H1 (cell line): Measurements from ENCODE around the gene OTUD5. TPM values are rescaled to one million over a fixed set of nuclear protein-coding genes. Genes with fewer than 3 reads are reported as not detected.

ENCODE experiments used
- CTCF ChIA-PET: fragments of 300-600 bp; sonication (Branson Sonifier 250); formaldehyde crosslinking; loops from one replicate; lab custom pipeline; 2021; ENCODE audit not compliant: partially characterized antibody; lab: Charles Lee
- POLR2A ChIA-PET: fragments of 300-600 bp; sonication (Branson Sonifier 250); formaldehyde crosslinking; loops from one replicate; lab custom pipeline; 2021; ENCODE audit warnings: inconsistent platforms; ENCODE audit not compliant: partially characterized antibody; lab: Charles Lee
- DNase-seq, 2 experiments: peaks; one replicate each; pipeline versions ENCODE4 v3.0.0 to v3.0.0-alpha.2; 2010 to 2022; ENCODE audit warnings: low spot score in 2 of 2, low read depth in 1 of 2, mixed read lengths in 1 of 2
- FAIRE-seq: peaks from 2 replicates; lab custom pipeline; 2011; peaks lifted over from hg19 to GRCh38; lab: Jason Lieb, UNC
- H2AFZ ChIP-seq: 2 replicates; pipeline ENCODE4 v1.8.1; 2012; ENCODE audit warnings: low read length, inconsistent platforms
- H2AK5ac ChIP-seq: 2 replicates; pipeline ENCODE4 v1.6.1; 2013; ENCODE audit warnings: low read depth, low read length
- H2BK120ac ChIP-seq: replicated peaks from 2 replicates; pipeline ENCODE3; 2013; ENCODE audit warnings: low read depth, low read length, inconsistent platforms
- H2BK12ac ChIP-seq: 2 replicates; pipeline ENCODE4 v1.6.1; 2013; ENCODE audit warnings: low read depth, low read length
- H2BK15ac ChIP-seq: 2 replicates; pipeline ENCODE4 v1.6.1; 2013; ENCODE audit warnings: low read length
- H2BK20ac ChIP-seq: 2 replicates; pipeline ENCODE4 v1.6.1; 2013; ENCODE audit warnings: low read length
- H2BK5ac ChIP-seq: 2 replicates; pipeline ENCODE4 v1.6.1; 2013; ENCODE audit warnings: low read depth, low read length
- H3K14ac ChIP-seq: 2 replicates; pipeline ENCODE4 v1.6.1; 2013; ENCODE audit warnings: inconsistent platforms; ENCODE audit not compliant: insufficient read length
- H3K18ac ChIP-seq: 2 replicates; pipeline ENCODE4 v1.6.1; 2013; ENCODE audit warnings: low read length; ENCODE audit errors: extremely low read depth
- H3K23ac ChIP-seq: 2 replicates; pipeline ENCODE4 v1.6.1; 2013; ENCODE audit warnings: inconsistent platforms; ENCODE audit not compliant: insufficient read length
- H3K23me2 ChIP-seq: 2 replicates; pipeline ENCODE4 v1.6.1; 2013; ENCODE audit warnings: low read depth, low read length
- H3K27ac ChIP-seq: 2 replicates; pipeline ENCODE4 v1.6.1; 2011; ENCODE audit warnings: low read depth, low read length, inconsistent platforms
- H3K27me3 ChIP-seq, 4 experiments: replicated peaks in 1 of 4; 1 replicate in 1 of 4; 2 replicates in 3 of 4; pipeline versions ENCODE4 v1.6.1 to v1.8.1; 2011 to 2013; ENCODE audit warnings: low read length in 3 of 4, mild to moderate bottlenecking in 3 of 4, inconsistent platforms in 2 of 4, mixed read lengths in 2 of 4, moderate library complexity in 1 of 4; ENCODE audit not compliant: control insufficient read depth in 3 of 4, insufficient read depth in 3 of 4; ENCODE audit errors: extremely low read depth in 1 of 4
- H3K36me3 ChIP-seq, 4 experiments: 2 replicates each; pipeline versions ENCODE4 v1.6.1 to v1.8.1; 2011 to 2013; ENCODE audit warnings: mild to moderate bottlenecking in 4 of 4, low read length in 3 of 4, moderate library complexity in 2 of 4, control low read depth in 1 of 4, inconsistent platforms in 1 of 4; ENCODE audit not compliant: insufficient read depth in 4 of 4, control insufficient read depth in 2 of 4
- H3K4ac ChIP-seq: replicated peaks from 2 replicates; pipeline ENCODE3; 2013; ENCODE audit warnings: low read length, low read depth, mixed read lengths, inconsistent platforms; ENCODE audit not compliant: insufficient read length
- H3K4me1 ChIP-seq, 4 experiments: replicated peaks in 1 of 4; 1 replicate in 1 of 4; 2 replicates in 3 of 4; pipeline versions ENCODE4 v1.6.1 to v1.8.1; 2011 to 2013; ENCODE audit warnings: low read length in 3 of 4, inconsistent platforms in 2 of 4, mixed read lengths in 1 of 4; ENCODE audit not compliant: insufficient read depth in 4 of 4, control insufficient read depth in 3 of 4
- H3K4me2 ChIP-seq, 2 experiments: 2 replicates each; pipeline versions ENCODE4 v1.6.1 to v1.8.1; 2011 to 2013; ENCODE audit warnings: low read depth in 2 of 2, low read length in 2 of 2, control low read depth in 1 of 2, inconsistent platforms in 1 of 2, mild to moderate bottlenecking in 1 of 2; ENCODE audit not compliant: insufficient read depth in 1 of 2
- H3K4me3 ChIP-seq, 4 experiments: fragments of 200-600, 300-600 bp in 1 of 4; sonication (generic), shearing (Covaris generic), sonication (Bioruptor Twin) in 1 of 4; 2 replicates each; pipeline versions ENCODE4 v1.5.1 to v1.8.1; 2011 to 2016; ENCODE audit warnings: low read length in 4 of 4, low read depth in 3 of 4, control low read depth in 2 of 4, inconsistent platforms in 2 of 4, mild to moderate bottlenecking in 2 of 4, mixed read lengths in 1 of 4, moderate library complexity in 1 of 4; ENCODE audit not compliant: insufficient read depth in 2 of 4; ENCODE audit errors: extremely low read depth in 1 of 4
- H3K56ac ChIP-seq: replicated peaks from 2 replicates; pipeline ENCODE3; 2013; ENCODE audit warnings: low read depth, mild to moderate bottlenecking, mixed read lengths, low read length, inconsistent platforms; ENCODE audit not compliant: insufficient read length
- H3K79me1 ChIP-seq: 2 replicates; pipeline ENCODE4 v1.6.1; 2013; ENCODE audit warnings: low read depth, low read length, control low read depth
- H3K79me2 ChIP-seq, 2 experiments: 2 replicates each; pipeline versions ENCODE4 v1.6.1 to v1.8.1; 2012 to 2013; ENCODE audit warnings: low read length in 2 of 2, mild to moderate bottlenecking in 2 of 2, inconsistent platforms in 1 of 2; ENCODE audit not compliant: insufficient read depth in 2 of 2, control insufficient read depth in 1 of 2
- H3K9ac ChIP-seq, 4 experiments: replicated peaks in 1 of 4; 1 replicate in 1 of 4; 2 replicates in 3 of 4; pipeline versions ENCODE4 v1.6.1 to v1.8.1; 2011 to 2013; ENCODE audit warnings: low read depth in 3 of 4, low read length in 3 of 4, control low read depth in 2 of 4, mild to moderate bottlenecking in 2 of 4, moderate library complexity in 2 of 4, inconsistent platforms in 1 of 4; ENCODE audit errors: extremely low read depth in 1 of 4
- H3K9me3 ChIP-seq, 2 experiments: 2 replicates each; pipeline versions ENCODE4 v1.6.1 to v1.8.1; 2012 to 2013; ENCODE audit warnings: mild to moderate bottlenecking in 2 of 2, moderate library complexity in 2 of 2, control low read depth in 1 of 2, inconsistent platforms in 1 of 2, low read depth in 1 of 2, low read length in 1 of 2, mixed read lengths in 1 of 2; ENCODE audit not compliant: insufficient read depth in 2 of 2
- H4K20me1 ChIP-seq, 2 experiments: replicated peaks in 1 of 2; 2 replicates each; pipeline versions ENCODE3 to v1.8.1; 2011 to 2013; ENCODE audit warnings: inconsistent platforms in 2 of 2, low read length in 2 of 2, mild to moderate bottlenecking in 1 of 2; ENCODE audit not compliant: insufficient read depth in 2 of 2, control insufficient read depth in 1 of 2
- H4K5ac ChIP-seq: 2 replicates; pipeline ENCODE4 v1.6.1; 2013; ENCODE audit warnings: low read length, low read depth, mixed read lengths, inconsistent platforms; ENCODE audit not compliant: insufficient read length
- H4K8ac ChIP-seq: 2 replicates; pipeline ENCODE4 v1.8.0; 2013; ENCODE audit warnings: mild to moderate bottlenecking, moderate library complexity, low read length, inconsistent platforms; ENCODE audit not compliant: insufficient read depth; ENCODE audit errors: extremely low read depth
- H4K91ac ChIP-seq: replicated peaks from 2 replicates; pipeline ENCODE3; 2013; ENCODE audit warnings: low read length, mixed read lengths, inconsistent platforms; ENCODE audit not compliant: insufficient read length
- CHD1 ChIP-seq: IDR thresholded peaks from 2 replicates; pipeline ENCODE4 v1.6.1; 2012; ENCODE audit warnings: low read depth, low read length, improper control_type of control experiment
- CTBP2 ChIP-seq: IDR thresholded peaks from 2 replicates; pipeline ENCODE4 v1.7.0; 2011; ENCODE audit warnings: borderline replicate concordance, mild to moderate bottlenecking, moderate library complexity, mixed read lengths, low read length; ENCODE audit not compliant: insufficient read depth, insufficient read length
- EZH2 ChIP-seq: fragments of 200-600 bp; sonication (generic); IDR thresholded peaks from 2 replicates; pipeline ENCODE4 v1.7.1; 2012; ENCODE audit warnings: low read depth, mild to moderate bottlenecking, moderate library complexity, low read length, inconsistent platforms; ENCODE audit not compliant: severe bottlenecking
- HDAC2 ChIP-seq, 2 experiments: fragments of 300-600 bp in 1 of 2; sonication (generic) in 1 of 2; IDR thresholded peaks; 2 replicates each; pipeline ENCODE4 v1.6.1; 2011 to 2012; ENCODE audit warnings: low read depth in 2 of 2, low read length in 2 of 2, mild to moderate bottlenecking in 2 of 2, moderate library complexity in 2 of 2, borderline replicate concordance in 1 of 2, inconsistent platforms in 1 of 2
- JUN ChIP-seq: IDR thresholded peaks from 2 replicates; pipeline ENCODE4 v1.6.1; 2011; ENCODE audit warnings: low read depth, mild to moderate bottlenecking, improper control_type of control experiment, low read length
- KDM4A ChIP-seq: IDR thresholded peaks from one replicate; pipeline ENCODE4 v1.7.1; 2012; ENCODE audit warnings: low read depth, mild to moderate bottlenecking, moderate library complexity, low read length, inconsistent platforms; ENCODE audit not compliant: severe bottlenecking
- NRF1 ChIP-seq: IDR thresholded peaks from 2 replicates; pipeline ENCODE4 v1.6.1; 2011; ENCODE audit warnings: mild to moderate bottlenecking, low read depth, low read length, improper control_type of control experiment
- POLR2AphosphoS5 ChIP-seq: IDR thresholded peaks from 2 replicates; pipeline ENCODE4 v1.6.1; 2011; ENCODE audit warnings: low read depth, low read length
- TAF7 ChIP-seq: optimal IDR thresholded peaks from 2 replicates; pipeline ENCODE3; 2011; ENCODE audit warnings: low read depth, mild to moderate bottlenecking, inconsistent platforms, low read length, moderate library complexity, borderline replicate concordance
- ZNF274 ChIP-seq: IDR thresholded peaks from 2 replicates; pipeline ENCODE4 v1.7.0; 2012; ENCODE audit warnings: low read length, borderline replicate concordance; ENCODE audit errors: extremely low read depth
- WGBS, 2 experiments: shearing (Covaris generic) in 1 of 2; methylation state at CpG; one replicate each; pipeline versions ENCODE4 v1.1.6 to v1.1.7; 2013 to 2015; ENCODE audit warnings: low lambda C conversion rate in 2 of 2, mixed read lengths in 2 of 2, inconsistent platforms in 1 of 2, low coverage in 1 of 2, missing lambda C conversion rate in 1 of 2; ENCODE audit not compliant: insufficient replicate concordance in 2 of 2, insufficient coverage in 1 of 2, insufficient read length in 1 of 2; ENCODE audit errors: extremely low coverage in 1 of 2, missing lambda C conversion rate in 1 of 2; 5-methylcytosine and 5-hydroxymethylcytosine counted together
- polyA plus RNA-seq, 7 experiments: library from polyadenylated mRNA; depleted of rRNA in 3 of 7; stranded (reverse) in 5 of 7; unstranded in 2 of 7; fragments of >200 nt in 5 of 7; fragments of 200-250 nt in 2 of 7; gene quantifications; 1 replicate in 5 of 7; 2 replicates in 1 of 7; 4 replicates in 1 of 7; pipeline versions ENCODE4 v1.2.1 to v1.2.3, GENCODE V29; 2011 to 2013; ENCODE audit warnings: missing spikeins in 2 of 7, mixed read lengths in 2 of 7
- total RNA-seq: library from RNA; stranded (reverse); fragmentation: NEBNext Ultra II Directional; extraction: Animal tissue kit (Norgen Biotek cat#: 25700); gene quantifications from 2 replicates; pipeline ENCODE4 v1.2.1, GENCODE V29; 2021

OTUD5 gene
- total and polyA plus RNA-seq, 2 of the 8 experiments (the other 6 are each of a cell fraction or from before 2014, with no cell fraction given) = 46.3 to 53.5 TPM

GRCh38 chrX:48893556-48894348 is 63.7 kb downstream of the OTUD5 start:
- Histone ChIP-seq H3K4me3 (no peak overlapping the region), H3K4me2 (no peak overlapping the region), H3K36me3 (peaks cover 0 to 7% (median 3%) of the 10 kb centered on the region in 4 experiments; a peak in 2 of 8 replicates), H2BK5ac (no peak overlapping the region), H4K20me1 (peaks cover 7 to 8% of the 10 kb centered on the region in 2 experiments), H2BK12ac (no peak overlapping the region), H3K14ac (no peak overlapping the region), H4K5ac (no peak overlapping the region), H2BK15ac (no peak overlapping the region), H3K18ac (no peak overlapping the region), H3K27me3 (no peaks in the 10 kb centered on the region), H2AK5ac (no peak overlapping the region), H4K8ac (no peak overlapping the region), H3K79me2 (peaks cover 0 to 14% of the 10 kb centered on the region in 2 experiments; a peak in 2 of 4 replicates), H3K27ac (no peak overlapping the region), H3K4ac (no peak overlapping the region), H3K4me1 (peaks cover 0 to 4% (median 2%) of the 10 kb centered on the region in 4 experiments; a peak in 2 of 7 replicates), H2BK20ac (no peak overlapping the region), H3K23ac (no peak overlapping the region), H3K9ac (no peak overlapping the region), H3K23me2 (peaks cover 10% of the 10 kb centered on the region), H3K56ac (no peak overlapping the region), H2BK120ac (no peak overlapping the region), H3K9me3 (no peaks in the 10 kb centered on the region), H2AFZ (no peak overlapping the region), H4K91ac (no peak overlapping the region), H3K79me1 (no peaks in the 10 kb centered on the region; the same call in 1 of the 2 replicates)
- POLR2A ChIA-PET = interaction anchor here (0.6 to 1.2 kb wide), 3 partner anchors 34 to 369 kb away, joined by 3 read pairs; no protein-coding TSS in a partner anchor
- FAIRE-seq (no peak), DNase-seq (no peak)
- CTCF ChIA-PET = interaction anchor here (1.3 kb wide), 1 partner anchor 78 kb away, joined by 3 read pairs; the partner anchor contains the start of gene KCND1
- WGBS, 2 experiments = 90% methylated on average over 6 of the region's 16 CpGs; no CpG with 5 or more reads in 1 of the 2 experiments
- TF ChIP-seq TAF7 (no peak), KDM4A (no peak), CHD1 (no peak), NRF1 (no peak), JUN (no peak), CTBP2 (no peak), ZNF274 (no peak), EZH2 (no peak), POLR2AphosphoS5 (no peak), HDAC2 (IDR thresholded peaks at IDR 0.05; ENCODE audit: borderline replicate concordance in 1 of 2, low read depth in 2 of 2, low read length in 2 of 2) (no peak)
